GM18499 (cell line): Measurements from ENCODE around the gene SPOUT1.
"Not testable (repeated sequence)": the region's sequence is repeated elsewhere in the genome, so short reads cannot be mapped to it uniquely, and the experiment has no call there.

ENCODE experiments used
- ATAC-seq: cut with Tn5 transposase; IDR thresholded peaks from one replicate; pipeline ENCODE4 v1.9.1; 2021; ENCODE audit warnings: moderate number of reproducible peaks; ENCODE audit not compliant: insufficient read depth, unreplicated experiment

Gene SPOUT1

GRCh38 chr9:128829477-128830251, at the start of gene SPOUT1:
Gene SPOUT1, minus strand, starts transcription at chr9:128829794. Its CDS starts 14 bp downstream, at chr9:128829780.
- ATAC-seq: peak; percentile 68

GRCh38 chr9:128877852-128878251, 48.3 kb upstream of the SPOUT1 start:
- no peak for ATAC-seq

GRCh38 chr9:128870941-128871265, 41.3 kb upstream of the SPOUT1 start:
- not testable (repeated sequence) for ATAC-seq

- ATAC-seq: no peak
These were observed 40.7 kb upstream of the SPOUT1 start for GRCh38 chr9:128870128-128870940.

- no peak for ATAC-seq
These were observed 34.1 kb upstream of the SPOUT1 start for GRCh38 chr9:128863647-128864046.

- no peak for ATAC-seq
These were observed 32.8 kb upstream of the SPOUT1 start for GRCh38 chr9:128862401-128862851.

- ATAC-seq: no peak
These were observed 31.9 kb upstream of the SPOUT1 start for GRCh38 chr9:128861501-128861900.

- no peak for ATAC-seq
These were observed 31.3 kb upstream of the SPOUT1 start for GRCh38 chr9:128860937-128861336.

- ATAC-seq: not testable (repeated sequence)
These were observed 28.9 kb upstream of the SPOUT1 start for GRCh38 chr9:128858476-128858875.

GRCh38 chr9:128854454-128854853, 24.9 kb upstream of the SPOUT1 start:
- not testable (repeated sequence) for ATAC-seq

GRCh38 chr9:128852646-128853045, 23.1 kb upstream of the SPOUT1 start:
- not testable (repeated sequence) for ATAC-seq

- not testable (repeated sequence) for ATAC-seq
These were observed 22.4 kb upstream of the SPOUT1 start for GRCh38 chr9:128851779-128852600.

GRCh38 chr9:128851024-128851423, 21.4 kb upstream of the SPOUT1 start:
- ATAC-seq: not testable (repeated sequence)

- no peak for ATAC-seq
These were observed 18.2 kb upstream of the SPOUT1 start for GRCh38 chr9:128847803-128848202.

GRCh38 chr9:128846680-128847030, 17.1 kb upstream of the SPOUT1 start:
- ATAC-seq: no peak

GRCh38 chr9:128845186-128845931, 15.8 kb upstream of the SPOUT1 start:
- ATAC-seq: no peak

- not testable (repeated sequence) for ATAC-seq
These were observed 13.6 kb upstream of the SPOUT1 start for GRCh38 chr9:128843171-128843570.

- ATAC-seq: no peak
These were observed 12.3 kb upstream of the SPOUT1 start for GRCh38 chr9:128841694-128842492.

- ATAC-seq: no peak
These were observed 10.9 kb upstream of the SPOUT1 start for GRCh38 chr9:128840524-128840923.
